ENCODE measurements around the gene REP15.
A peak's percentile ranks its signal among the peaks of the same experiment; 100 is the strongest.
"Not testable (repeated sequence)": the region's sequence is repeated elsewhere in the genome, so short reads cannot be mapped to it uniquely, and the experiment has no call there.

REP15 gene, protein sequence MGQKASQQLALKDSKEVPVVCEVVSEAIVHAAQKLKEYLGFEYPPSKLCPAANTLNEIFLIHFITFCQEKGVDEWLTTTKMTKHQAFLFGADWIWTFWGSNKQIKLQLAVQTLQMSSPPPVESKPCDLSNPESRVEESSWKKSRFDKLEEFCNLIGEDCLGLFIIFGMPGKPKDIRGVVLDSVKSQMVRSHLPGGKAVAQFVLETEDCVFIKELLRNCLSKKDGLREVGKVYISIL

DNA sequence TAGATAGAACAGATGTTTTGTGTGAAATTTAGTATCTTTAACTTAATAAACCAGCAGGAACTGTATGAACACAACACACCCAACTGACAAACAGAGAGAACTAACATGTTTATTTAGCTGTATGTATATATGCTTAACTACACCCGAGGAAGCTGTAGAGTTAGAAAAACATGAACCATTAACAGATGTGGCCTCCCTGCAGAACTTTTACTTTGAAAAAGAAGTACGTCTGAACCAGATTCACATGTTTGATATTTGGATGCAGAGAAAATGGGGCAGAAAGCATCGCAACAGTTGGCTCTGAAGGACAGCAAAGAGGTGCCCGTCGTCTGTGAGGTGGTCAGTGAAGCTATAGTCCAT, at the start of gene REP15:
REP15 (plus strand) TSS at position 155 of the 360 bp plus-strand sequence; CDS start at position 271, 116 bp downstream.
- no peak for DNase-seq

- no peak for DNase-seq
Observed at GRCh38 chr12:27650011-27650410, 46.2 kb upstream of the REP15 start.

- no peak for DNase-seq
Observed at GRCh38 chr12:27651201-27651600, 45.0 kb upstream of the REP15 start.

- peak; percentile 80 for DNase-seq
Observed at GRCh38 chr12:27652174-27652763, 44.0 kb upstream of the REP15 start.

- DNase-seq: no peak
Observed at GRCh38 chr12:27653661-27654060, 42.6 kb upstream of the REP15 start.

- not testable (repeated sequence) for DNase-seq
Observed at GRCh38 chr12:27655476-27655875, 40.8 kb upstream of the REP15 start.

DNA sequence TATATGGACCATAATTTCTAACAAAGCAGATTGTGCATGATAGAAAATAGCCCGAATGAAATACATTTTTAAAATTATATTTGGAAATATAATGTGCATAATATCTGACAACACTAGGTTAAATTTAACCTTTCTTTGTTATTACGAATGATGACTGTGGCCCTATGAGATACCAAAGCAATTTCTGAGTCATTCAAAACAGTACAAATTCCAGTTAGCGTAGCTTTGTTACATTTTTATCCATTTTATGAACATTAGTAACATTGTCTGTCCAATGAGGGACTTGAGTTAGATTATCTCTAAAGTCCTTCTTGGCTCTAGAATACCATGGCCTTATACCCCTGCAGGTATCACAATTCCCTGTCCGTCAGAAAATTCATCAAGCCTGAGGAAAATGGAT, 39.0 kb upstream of the REP15 start:
- no peak for DNase-seq

- no peak for DNase-seq
Observed at GRCh38 chr12:27665704-27666103, 30.5 kb upstream of the REP15 start.

- no peak for DNase-seq
Observed at GRCh38 chr12:27666510-27666909, 29.7 kb upstream of the REP15 start.

- no peak for DNase-seq
Observed at GRCh38 chr12:27667540-27667939, 28.7 kb upstream of the REP15 start.

DNA sequence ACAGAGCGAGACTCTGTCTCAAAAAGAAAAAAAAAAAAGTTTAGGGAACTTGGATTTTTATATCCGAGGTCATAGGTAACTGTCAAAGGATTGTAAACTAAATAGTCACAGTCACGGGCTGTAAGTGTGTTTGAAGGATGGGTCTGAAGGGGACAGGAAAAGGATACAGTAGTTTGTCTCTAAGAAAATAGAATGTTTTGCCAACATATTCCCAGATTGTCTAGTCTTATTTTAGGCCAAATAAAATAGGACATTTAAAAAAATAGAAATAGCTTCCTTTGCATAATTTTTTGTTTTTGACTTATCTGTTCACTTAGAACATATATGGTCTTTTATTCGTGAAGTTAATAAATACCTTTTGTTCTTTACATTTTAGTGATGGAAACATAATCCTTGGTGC, 24.2 kb upstream of the REP15 start:
- DNase-seq: no peak

DNA sequence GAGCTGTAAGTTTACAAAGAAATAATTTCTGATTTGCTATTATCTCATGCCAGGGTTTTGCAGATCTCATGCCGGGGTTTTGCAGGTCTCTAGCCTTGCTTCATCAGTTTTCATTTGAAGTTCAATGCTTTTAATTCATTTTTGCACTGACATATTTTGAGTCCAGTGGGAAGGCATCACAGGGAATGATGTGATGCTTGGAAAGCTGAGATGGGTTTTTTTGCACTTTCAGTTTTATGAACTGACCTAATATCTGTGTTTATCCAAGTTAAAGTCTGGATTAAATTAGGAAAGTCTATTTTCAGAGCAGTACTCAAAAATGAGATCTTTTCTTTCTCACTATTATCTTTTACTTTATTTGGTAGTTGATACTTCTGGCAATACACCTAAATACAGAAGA, 23.6 kb upstream of the REP15 start:
- DNase-seq: no peak

DNA sequence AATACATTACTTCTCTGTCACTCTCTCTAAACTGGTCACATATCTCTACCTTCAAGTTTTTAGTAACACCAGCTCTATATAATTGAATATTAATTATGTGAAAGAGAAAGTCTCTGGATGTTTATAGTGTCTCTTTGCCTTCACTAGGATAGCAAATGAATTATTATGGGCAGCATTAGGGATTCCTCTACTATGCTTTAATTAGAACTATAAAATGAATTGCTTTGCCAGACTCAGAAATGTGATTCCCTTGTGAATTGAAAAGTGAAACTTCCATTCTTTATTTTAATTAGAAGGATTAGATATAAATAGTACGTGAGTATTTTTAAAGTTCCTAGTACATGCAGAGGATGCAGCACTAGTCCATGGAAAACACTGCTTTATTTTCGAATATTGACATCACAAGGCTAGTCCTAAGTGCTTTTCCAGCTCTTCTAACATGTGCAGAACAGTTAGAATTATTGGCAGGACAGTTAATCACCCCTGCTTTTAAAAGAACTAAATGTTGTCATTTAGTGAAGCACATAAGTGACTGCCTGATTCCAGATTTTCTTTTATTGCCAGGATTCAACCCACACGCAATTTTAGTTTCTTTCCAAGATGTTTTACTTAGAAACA, 23.0 kb upstream of the REP15 start:
- no peak for DNase-seq

DNA sequence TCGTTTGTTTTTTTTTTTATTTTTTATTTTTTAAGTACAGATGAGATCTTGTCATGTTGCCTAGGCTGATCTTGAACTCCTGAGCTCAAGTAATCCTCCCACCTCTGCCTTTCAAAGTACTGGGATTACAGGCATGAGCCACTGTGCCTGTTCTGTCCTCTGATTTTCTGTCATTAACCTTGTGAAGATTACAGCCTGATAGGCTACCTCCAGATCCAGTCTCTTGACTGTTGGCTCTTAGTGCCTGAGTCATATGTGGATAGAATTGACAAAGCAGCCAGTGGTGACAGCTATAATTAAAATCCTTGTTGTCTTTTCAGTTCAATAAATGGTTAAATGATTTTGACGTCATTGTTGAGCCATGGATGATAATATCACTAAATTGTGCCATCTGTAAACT, 21.3 kb upstream of the REP15 start:
- no peak for DNase-seq

DNA sequence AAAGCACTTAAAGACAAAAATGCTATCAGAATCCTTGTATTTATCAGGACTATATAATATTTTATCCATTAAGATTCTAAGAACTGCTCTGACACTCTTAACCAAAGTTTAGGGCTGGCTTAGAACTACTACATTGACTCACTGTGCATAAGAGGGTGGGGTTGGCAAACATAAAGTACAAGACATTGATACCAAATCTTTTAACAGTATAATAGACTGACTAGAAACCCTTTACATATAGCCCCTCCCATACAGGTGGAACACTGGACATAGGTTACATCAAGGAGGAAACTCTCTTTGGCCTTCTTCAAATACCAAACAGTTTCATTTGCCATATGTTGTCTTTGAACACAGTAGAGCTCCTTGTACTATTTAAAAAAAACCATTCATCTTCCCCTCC, 15.6 kb upstream of the REP15 start:
- no peak for DNase-seq

DNA sequence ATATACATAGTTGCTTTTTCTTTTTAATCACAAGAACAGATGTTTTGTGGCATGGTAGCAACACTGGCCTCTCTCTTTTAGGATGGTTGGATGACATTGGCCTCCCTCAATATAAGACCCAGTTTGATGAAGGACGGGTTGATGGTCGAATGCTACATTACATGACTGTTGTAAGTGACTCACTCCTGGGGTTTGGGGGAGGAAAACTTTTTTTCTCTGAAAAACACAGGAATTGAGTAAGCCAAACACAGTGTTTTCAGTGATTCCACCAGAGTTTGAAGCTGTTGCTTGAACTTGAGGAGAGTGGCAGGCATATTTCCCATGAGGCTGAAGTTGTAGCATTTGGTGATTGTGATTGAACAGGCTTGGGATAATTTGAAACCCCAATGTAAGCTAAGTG, 13.7 kb upstream of the REP15 start:
- no peak for DNase-seq

- DNase-seq: no peak
Observed at GRCh38 chr12:27685274-27685673, 11.0 kb upstream of the REP15 start.

DNA sequence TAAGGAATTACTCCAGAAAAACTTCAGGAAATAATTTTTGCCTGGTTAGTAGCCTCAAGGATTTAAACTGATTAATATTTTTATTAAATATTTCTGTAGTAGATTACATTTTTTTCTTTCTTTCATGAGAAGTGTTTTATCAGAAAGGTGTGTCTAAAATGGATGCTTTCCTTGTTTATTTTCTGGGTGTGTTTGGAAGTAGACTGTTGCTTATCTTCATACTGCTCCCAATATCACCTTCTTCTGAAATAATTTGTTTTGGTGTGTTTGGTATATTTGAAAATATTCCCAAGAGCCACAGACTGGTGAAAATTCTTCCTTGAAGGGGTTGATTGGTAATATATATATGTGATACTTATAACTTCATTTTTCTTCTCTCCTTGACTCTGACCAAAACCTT, 10.1 kb upstream of the REP15 start:
- DNase-seq: no peak

DNA sequence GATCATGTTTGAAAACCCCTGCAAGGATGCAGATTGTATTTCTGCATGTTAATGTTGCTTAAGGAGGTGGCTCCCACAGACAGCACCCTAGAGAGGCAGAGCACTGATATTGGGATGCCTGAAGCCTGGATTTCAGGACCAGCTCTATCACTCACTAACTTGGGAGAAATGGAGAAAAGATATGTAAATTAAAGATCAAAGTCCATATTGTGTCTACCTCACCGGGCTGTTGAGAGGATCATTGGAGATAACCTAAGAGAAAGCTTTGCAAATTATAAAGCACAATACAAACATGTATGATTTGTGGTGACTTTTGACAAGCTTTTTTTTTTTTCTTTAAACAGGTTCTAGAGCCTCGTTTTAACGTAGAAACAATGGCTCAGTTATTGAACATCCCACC, 7.6 kb upstream of the REP15 start:
- no peak for DNase-seq

DNA sequence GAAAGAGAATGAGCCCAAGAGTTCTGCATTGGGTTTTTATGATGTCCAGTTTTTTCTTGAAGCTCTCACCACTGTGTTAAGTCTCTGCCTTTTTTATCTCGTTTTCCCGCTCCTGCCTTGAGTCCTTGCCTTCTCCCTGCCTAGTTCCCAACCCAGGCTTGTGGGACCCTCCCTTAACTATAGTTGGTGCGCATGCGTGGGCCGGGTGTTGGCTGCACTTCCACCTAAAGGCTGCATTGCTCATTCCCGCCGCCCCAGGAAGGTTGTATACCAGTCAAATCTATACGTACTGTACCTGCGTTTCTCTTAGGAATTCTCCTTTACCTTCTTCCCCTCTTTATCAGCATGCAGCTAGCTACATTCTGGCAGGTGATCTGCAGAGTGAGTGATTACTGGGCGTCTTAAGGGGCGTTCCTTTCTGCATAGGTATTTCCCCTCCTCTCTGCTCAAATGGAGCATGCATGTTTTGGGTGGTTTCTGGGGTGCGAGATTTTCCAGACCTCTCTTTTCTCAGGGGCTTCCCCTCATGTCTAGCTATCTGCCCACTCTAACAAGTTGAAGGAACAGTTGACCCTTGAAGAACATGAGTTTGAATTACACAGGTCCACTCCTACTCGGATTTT, 6.6 kb upstream of the REP15 start:
- DNase-seq: no peak

GRCh38 chr12:27693403-27693802, 2.8 kb upstream of the REP15 start:
- DNase-seq: no peak

DNA sequence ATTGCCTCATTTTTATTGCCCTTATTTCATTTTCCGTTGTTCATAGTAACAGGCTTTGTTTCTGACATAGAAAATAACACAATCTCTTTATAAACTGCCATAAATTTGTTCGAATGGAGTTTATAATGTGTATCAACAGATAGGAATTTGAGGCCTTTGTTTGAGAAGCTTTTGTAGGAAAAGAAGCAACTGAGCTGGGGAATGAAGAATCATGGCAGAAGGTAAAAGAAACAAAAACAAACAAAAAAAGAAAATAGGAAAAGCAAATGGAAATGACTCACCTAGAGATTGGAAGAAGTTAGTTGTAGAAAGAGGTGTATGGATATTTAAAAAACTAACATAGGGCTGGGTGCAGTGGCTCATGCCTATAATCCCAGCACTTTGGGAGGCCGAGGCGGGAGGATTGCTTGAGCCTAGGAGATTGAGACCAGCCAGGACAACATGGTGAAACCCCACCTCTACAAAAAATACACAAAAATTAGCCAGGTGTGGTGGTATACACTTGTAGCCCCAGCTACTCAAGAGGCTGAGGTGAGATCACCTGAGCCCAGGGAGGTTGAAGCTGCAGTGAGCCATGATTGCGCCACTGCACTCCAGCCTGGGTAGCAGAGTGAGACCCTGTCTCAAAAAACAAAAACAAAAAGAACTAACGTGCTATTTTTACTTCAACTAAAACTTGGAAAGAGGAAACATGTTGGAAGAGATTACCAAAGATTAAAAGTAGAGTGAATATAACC, 523 bp upstream of the REP15 start:
- DNase-seq: no peak

DNA sequence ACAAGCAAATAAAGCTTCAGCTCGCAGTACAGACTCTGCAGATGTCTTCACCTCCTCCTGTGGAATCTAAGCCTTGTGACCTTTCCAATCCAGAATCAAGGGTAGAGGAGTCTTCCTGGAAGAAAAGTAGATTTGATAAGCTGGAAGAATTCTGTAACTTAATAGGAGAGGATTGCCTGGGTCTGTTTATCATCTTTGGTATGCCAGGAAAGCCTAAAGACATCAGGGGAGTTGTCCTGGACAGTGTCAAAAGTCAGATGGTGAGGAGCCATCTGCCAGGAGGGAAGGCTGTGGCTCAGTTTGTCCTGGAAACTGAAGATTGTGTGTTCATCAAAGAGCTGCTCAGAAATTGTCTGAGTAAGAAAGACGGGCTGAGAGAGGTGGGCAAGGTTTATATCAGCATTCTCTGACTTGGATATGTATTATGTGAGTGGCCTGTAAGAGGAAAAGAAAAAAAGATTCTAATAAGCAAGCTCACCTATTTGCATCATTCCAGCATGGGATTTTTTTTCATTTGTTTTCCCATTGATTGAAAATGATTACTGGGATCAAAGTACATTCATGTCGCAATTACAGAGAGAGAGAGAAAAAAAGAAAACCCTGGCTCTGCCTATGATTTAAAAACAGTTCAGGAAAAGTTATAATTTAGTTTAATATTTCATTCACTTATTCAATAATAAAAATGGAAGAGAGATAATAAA, 767 bp downstream of the REP15 start:
- no peak for DNase-seq

Data from NCI-H146 (cell line).